ENCODE measurements around the gene IMMP1L. TPM values are rescaled to one million over a fixed set of nuclear protein-coding genes. Genes with fewer than 3 reads are reported as not detected.

The IMMP1L gene
- total RNA-seq, 1 experiment from 2014 or later: 38.5 TPM

- no peak for TF ChIP-seq TCF7L2 (IDR thresholded peaks at IDR 0.05; ENCODE audit: borderline replicate concordance, extremely low read depth, insufficient read depth, insufficient read length)
- TF ChIP-seq SRF (IDR thresholded peaks at IDR 0.05; ENCODE audit: low read depth): no peak
- TF ChIP-seq SIN3A (IDR thresholded peaks at IDR 0.05; ENCODE audit: low read depth): no peak
- TF ChIP-seq CBX3 (IDR thresholded peaks at IDR 0.05; ENCODE audit: low read depth): no peak
- no peak for TF ChIP-seq SP1 (IDR thresholded peaks at IDR 0.05; ENCODE audit: low read depth)
- no peak for TF ChIP-seq ZBTB33 (IDR thresholded peaks at IDR 0.05; ENCODE audit: extremely low read depth, insufficient replicate concordance, low read length)
Observed at GRCh38 chr11:31424652-31425051, 84.8 kb downstream of the IMMP1L start (continued).

- Histone ChIP-seq H3K9me3 (ENCODE audit: control insufficient read depth in 1 of 2, insufficient read depth in 1 of 2, low read depth in 1 of 2, low read length in 2 of 2) (no peaks in the 10 kb centered on the region), H3K9ac (ENCODE audit: low read length) (no peak overlapping the region), H3K36me3 (ENCODE audit: control insufficient read depth in 1 of 2, insufficient read depth in 2 of 2, low read length in 2 of 2) (no peaks in the 10 kb centered on the region), H3K79me2 (ENCODE audit: insufficient read depth, low read length) (no peaks in the 10 kb centered on the region), H3K27ac (ENCODE audit: low read depth, low read length) (no peak overlapping the region), H3K9me2 (ENCODE audit: insufficient read depth) (no peaks in the 10 kb centered on the region), H2AFZ (ENCODE audit: low read depth, low read length, poor library complexity, severe bottlenecking) (no peak overlapping the region), H3K4me2 (ENCODE audit: low read length) (no peak overlapping the region), H3K4me1 (ENCODE audit: control insufficient read depth in 1 of 2, insufficient read depth in 2 of 2, low read length in 2 of 2) (no peaks in the 10 kb centered on the region), H4K20me1 (ENCODE audit: insufficient read depth) (no peaks in the 10 kb centered on the region), H3K4me3 (replicated peaks in 1 of 2; ENCODE audit: low read depth in 1 of 2, low read length in 2 of 2) (no peak overlapping the region), H3K27me3 (ENCODE audit: insufficient read depth, low read length) (no peaks in the 10 kb centered on the region)
- ChIA-PET RAD21 (ENCODE audit: low non-redundant PET in 1 of 2, low total read pairs in 2 of 2, uncharacterized antibody in 2 of 2, unreplicated experiment in 2 of 2) (no interaction called here), CTCF (no interaction called here), POLR2A (no interaction called here)
- no TSS peak for BruUV-seq (replicated peaks)
- intact Hi-C loops (cut with micrococcal nuclease): no loop called here
- DNase-seq (ENCODE audit: low read depth, low spot score) (no peak), ATAC-seq (no peak)
- TF ChIP-seq CEBPB (IDR thresholded peaks at IDR 0.05; ENCODE audit: low read depth) (no peak), ZNF274 (IDR thresholded peaks at IDR 0.05; ENCODE audit: low read depth, low read length) (no peak), EZH2phosphoT487 (IDR thresholded peaks at IDR 0.05; ENCODE audit: borderline replicate concordance) (no peak), CBX3 (IDR thresholded peaks at IDR 0.05; ENCODE audit: low read depth) (no peak), ELF1 (IDR thresholded peaks at IDR 0.05; ENCODE audit: borderline replicate concordance, low read depth) (no peak), JUND (IDR thresholded peaks at IDR 0.05) (no peak), SIN3A (IDR thresholded peaks at IDR 0.05; ENCODE audit: low read depth) (no peak), REST (IDR thresholded peaks at IDR 0.05; ENCODE audit: low read depth) (no peak), ZFX (IDR thresholded peaks at IDR 0.05) (no peak), ZBTB33 (IDR thresholded peaks at IDR 0.05; ENCODE audit: extremely low read depth, insufficient replicate concordance, low read length) (no peak), CTCF (IDR thresholded peaks at IDR 0.05 in 2 of 3, conservative IDR thresholded peaks at IDR 0.05 in 1 of 3; ENCODE audit: borderline replicate concordance in 1 of 3, insufficient read depth in 1 of 3, low read depth in 2 of 3, low read length in 2 of 3) (no peak), SRF (IDR thresholded peaks at IDR 0.05; ENCODE audit: low read depth) (no peak), EGR1 (IDR thresholded peaks at IDR 0.05; ENCODE audit: low read depth) (no peak), EZH2 (IDR thresholded peaks at IDR 0.05) (no peak)
Observed at GRCh38 chr11:31422703-31423102, 86.7 kb downstream of the IMMP1L start.

Measured in HCT116 (cell line).